ENCODE measurements around the gene YIF1B.

YIF1B gene

GRCh38 chr19:38333245-38333644, 17.5 kb upstream of the YIF1B start:
- DNase-seq: no peak

GRCh38 chr19:38331728-38332127, 16.0 kb upstream of the YIF1B start:
- DNase-seq: no peak

- no peak for DNase-seq
Observed at GRCh38 chr19:38329651-38330050, 13.9 kb upstream of the YIF1B start.

GRCh38 chr19:38326591-38326990, 10.8 kb upstream of the YIF1B start:
- no peak for DNase-seq

- DNase-seq: no peak
Observed at GRCh38 chr19:38324431-38324830, 8.7 kb upstream of the YIF1B start.

GRCh38 chr19:38323291-38323690, 7.5 kb upstream of the YIF1B start:
- DNase-seq: no peak

GRCh38 chr19:38321646-38322196, 6.0 kb upstream of the YIF1B start:
- DNase-seq: no peak

- no peak for DNase-seq
Observed at GRCh38 chr19:38320969-38321339, 5.2 kb upstream of the YIF1B start.

GRCh38 chr19:38319421-38320258, 3.9 kb upstream of the YIF1B start, which contains the start of gene KCNK6:
Gene KCNK6, plus strand, starts transcription at chr19:38319845. Its CDS starts 106 bp downstream, at chr19:38319951.
- DNase-seq: peak; percentile 61

GRCh38 chr19:38318660-38319059, 2.9 kb upstream of the YIF1B start:
- DNase-seq: no peak

- peak; percentile 49 for DNase-seq
Observed at GRCh38 chr19:38317104-38317612, 1.4 kb upstream of the YIF1B start.

- DNase-seq: no peak
Observed at GRCh38 chr19:38316477-38317067, 825 bp upstream of the YIF1B start.

- DNase-seq: no peak
Observed at GRCh38 chr19:38310986-38311385, 4.8 kb downstream of the YIF1B start.

GRCh38 chr19:38310279-38310670, 5.5 kb downstream of the YIF1B start:
- DNase-seq: no peak

- no peak for DNase-seq
Observed at GRCh38 chr19:38309615-38310278, 6.0 kb downstream of the YIF1B start.

GRCh38 chr19:38308926-38309614, 6.7 kb downstream of the YIF1B start:
- no peak for DNase-seq

- no peak for DNase-seq
Observed at GRCh38 chr19:38308006-38308766, 7.6 kb downstream of the YIF1B start.

GRCh38 chr19:38307597-38307996, 8.2 kb downstream of the YIF1B start:
- no peak for DNase-seq

GRCh38 chr19:38307076-38307475, 8.7 kb downstream of the YIF1B start:
- no peak for DNase-seq

- DNase-seq: no peak
Observed at GRCh38 chr19:38306236-38306635, 9.5 kb downstream of the YIF1B start.

GRCh38 chr19:38304866-38305429, 10.8 kb downstream of the YIF1B start:
- DNase-seq: no peak

Measured in activated CD4-positive, alpha-beta T cell treated with anti-CD3 and anti-CD28 coated beads, Interleukin-2, amount 50 U/mL, for 16 hours (primary cell).